ENCODE data around the gene PPM1F. TPM values are rescaled to one million over a fixed set of nuclear protein-coding genes. Genes with fewer than 3 reads are reported as not detected.

Gene PPM1F
- total and polyA plus RNA-seq, 5 experiments from 2014 or later = 8.3 to 25.1 (median 9.9) TPM

- Mint-ChIP-seq H3K4me3 (no peak overlapping the region), H3K27me3 (no peaks in the 10 kb centered on the region), H3K4me1 (peaks cover 0 to 2% (median 0%) of the 10 kb centered on the region in 4 donors), H3K9me3 (no peaks in the 10 kb centered on the region), H3K27ac (no peak overlapping the region), H3K36me3 (peaks cover 0 to 53% (median 5%) of the 10 kb centered on the region in 3 donors)
- ATAC-seq (no peak), DNase-seq (no peak)
- POLR2A ChIA-PET = interaction anchor here (1.2 to 1.3 kb wide), 2 partner anchors 8 to 11 kb away, joined by 4 to 5 read pairs; partner anchors contain the start of gene PPM1F
These were observed 10.6 kb upstream of the PPM1F start for GRCh38 chr22:21963286-21963685.

- no peak for DNase-seq
- no peaks in the 10 kb centered on the region for H3K9me3 Mint-ChIP-seq
- POLR2A ChIA-PET = interaction anchor here (1.2 to 1.3 kb wide), 2 partner anchors 8 to 10 kb away, joined by 4 to 5 read pairs; partner anchors contain the start of gene PPM1F
- no peak overlapping the region for H3K4me3 Mint-ChIP-seq
- peaks cover 0 to 50% (median 2%) of the 10 kb centered on the region in 3 donors for H3K36me3 Mint-ChIP-seq
- ATAC-seq = no peak
- no peaks in the 10 kb centered on the region for H3K27me3 Mint-ChIP-seq
- H3K27ac Mint-ChIP-seq = no peak overlapping the region
- peaks cover 0 to 2% (median 0%) of the 10 kb centered on the region in 4 donors for H3K4me1 Mint-ChIP-seq
These were observed 10.0 kb upstream of the PPM1F start for GRCh38 chr22:21962655-21962949.

DNA sequence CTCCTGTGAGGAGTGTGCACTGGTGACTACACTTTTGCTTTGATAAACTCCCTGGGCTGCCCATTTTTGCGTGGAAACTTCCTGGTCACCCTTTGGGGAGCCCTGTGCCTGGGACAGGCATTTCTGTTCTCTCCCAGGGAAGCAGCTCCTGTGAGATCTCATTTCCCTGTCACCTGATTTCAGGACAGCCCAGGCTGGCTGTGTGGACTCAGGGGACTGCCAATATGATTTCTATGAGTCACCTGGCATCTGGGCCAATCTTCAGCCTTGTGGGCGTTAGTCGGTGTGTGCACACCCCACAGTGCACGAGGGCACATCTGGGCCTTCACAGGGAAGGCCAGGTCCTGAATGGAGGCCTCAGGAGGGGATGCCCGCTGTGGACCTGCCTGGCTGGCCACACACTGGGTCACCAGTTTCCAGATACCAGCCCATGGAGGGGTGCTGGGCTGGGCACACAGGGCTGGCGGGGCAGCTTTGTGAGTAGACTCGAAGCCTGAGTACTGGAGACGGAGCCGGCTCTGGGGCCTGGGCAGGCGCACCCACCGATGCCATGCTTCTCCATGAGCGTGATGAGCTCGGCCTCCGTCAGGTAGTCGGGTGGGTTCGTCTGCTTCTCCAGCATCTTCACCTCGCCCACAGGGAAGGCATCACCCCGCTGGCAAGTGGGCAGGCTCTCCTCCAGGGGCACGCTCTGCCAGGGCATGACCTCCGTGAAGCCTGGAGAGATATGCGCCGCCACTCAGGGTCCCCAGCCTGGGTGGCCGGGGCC, 9.4 kb upstream of the PPM1F start:
- no peaks in the 10 kb centered on the region for H3K27me3 Mint-ChIP-seq
- H3K9me3 Mint-ChIP-seq = no peaks in the 10 kb centered on the region
- no peak overlapping the region for H3K4me3 Mint-ChIP-seq
- H3K27ac Mint-ChIP-seq = no peak overlapping the region
- H3K36me3 Mint-ChIP-seq = peaks cover 0 to 45% (median 2%) of the 10 kb centered on the region in 3 donors
- DNase-seq = no peak
- POLR2A ChIA-PET = interaction anchor here (1.2 to 1.3 kb wide), 2 partner anchors 9 kb away, joined by 4 to 5 read pairs; partner anchors contain the start of gene PPM1F
- no peak for ATAC-seq
- peaks cover 0 to 2% (median 0%) of the 10 kb centered on the region in 4 donors for H3K4me1 Mint-ChIP-seq

DNA sequence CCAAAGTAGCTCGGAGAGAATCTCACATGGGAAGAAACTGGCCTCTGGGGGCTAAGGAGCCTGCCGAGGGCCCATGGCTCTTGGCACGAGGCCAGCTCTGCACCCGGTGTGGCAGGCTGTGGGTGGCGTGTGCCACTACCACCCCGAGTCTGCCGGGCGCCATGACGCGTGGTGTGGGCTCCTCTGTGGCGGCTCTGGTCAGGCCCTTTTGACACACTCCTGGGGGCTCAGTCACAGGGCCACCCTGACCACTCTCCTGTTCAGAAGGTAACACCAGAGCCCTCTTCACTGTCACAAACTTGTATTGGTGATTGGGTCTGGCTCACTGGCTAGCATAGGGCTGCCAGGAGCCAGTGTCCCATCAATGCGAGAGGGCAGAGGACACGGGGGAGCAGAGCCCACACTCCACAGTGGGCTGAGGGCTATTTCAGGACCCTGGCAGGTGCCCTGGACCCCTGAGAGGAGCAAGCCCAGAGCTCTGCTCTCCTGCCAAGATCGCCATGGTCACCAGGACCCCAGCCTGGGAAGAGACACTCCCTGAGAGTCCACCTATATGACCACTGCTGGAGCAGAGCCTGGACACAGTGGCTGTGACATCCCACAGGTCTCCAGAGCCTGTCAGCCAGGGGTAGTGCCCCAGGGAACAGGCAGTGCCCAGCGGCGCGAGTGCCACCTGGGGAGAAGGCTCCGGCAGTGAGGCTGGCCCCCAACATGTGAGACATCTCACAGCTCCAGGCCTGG, 8.6 kb upstream of the PPM1F start:
- Mint-ChIP-seq H3K4me1 (peaks cover 0 to 2% (median 0%) of the 10 kb centered on the region in 4 donors), H3K27me3 (no peaks in the 10 kb centered on the region), H3K9me3 (no peaks in the 10 kb centered on the region), H3K27ac (no peak overlapping the region), H3K4me3 (no peak overlapping the region), H3K36me3 (peaks cover 0 to 37% (median 2%) of the 10 kb centered on the region in 3 donors)
- POLR2A ChIA-PET = no interaction called here
- ATAC-seq (no peak), DNase-seq (no peak)

- no peak for DNase-seq
- Mint-ChIP-seq H3K9me3 (no peaks in the 10 kb centered on the region), H3K27ac (peak overlapping the region in 2 of 10 donors; percentile 25 to 53), H3K4me1 (peaks cover 0 to 2% (median 0%) of the 10 kb centered on the region in 4 donors), H3K27me3 (no peaks in the 10 kb centered on the region), H3K36me3 (peaks cover 0 to 32% (median 2%) of the 10 kb centered on the region in 3 donors), H3K4me3 (no peak overlapping the region)
- no peak for ATAC-seq
- POLR2A ChIA-PET = no interaction called here
These were observed 7.8 kb upstream of the PPM1F start for GRCh38 chr22:21960200-21961126.

GRCh38 chr22:21959274-21960074, 6.8 kb upstream of the PPM1F start:
- H3K27ac Mint-ChIP-seq = peak overlapping the region in 1 of 10 donors; percentile 29
- H3K4me3 Mint-ChIP-seq = no peak overlapping the region
- H3K27me3 Mint-ChIP-seq = no peaks in the 10 kb centered on the region
- peaks cover 0 to 2% (median 0%) of the 10 kb centered on the region in 4 donors for H3K4me1 Mint-ChIP-seq
- H3K9me3 Mint-ChIP-seq = no peaks in the 10 kb centered on the region
- DNase-seq = no peak
- H3K36me3 Mint-ChIP-seq = peaks cover 0 to 28% (median 0%) of the 10 kb centered on the region in 3 donors
- POLR2A ChIA-PET = no interaction called here
- ATAC-seq = no peak

GRCh38 chr22:21958360-21959273, 6.0 kb upstream of the PPM1F start:
- no peaks in the 10 kb centered on the region for H3K27me3 Mint-ChIP-seq
- no peaks in the 10 kb centered on the region for H3K9me3 Mint-ChIP-seq
- no peak overlapping the region for H3K4me3 Mint-ChIP-seq
- H3K36me3 Mint-ChIP-seq = peaks cover 0 to 22% (median 0%) of the 10 kb centered on the region in 3 donors
- POLR2A ChIA-PET = no interaction called here
- peak overlapping the region in 3 of 10 donors; percentile 14 to 83 (median 50) for H3K27ac Mint-ChIP-seq
- ATAC-seq = no peak
- no peak for DNase-seq
- H3K4me1 Mint-ChIP-seq = peaks cover 0 to 1% (median 0%) of the 10 kb centered on the region in 4 donors

DNA sequence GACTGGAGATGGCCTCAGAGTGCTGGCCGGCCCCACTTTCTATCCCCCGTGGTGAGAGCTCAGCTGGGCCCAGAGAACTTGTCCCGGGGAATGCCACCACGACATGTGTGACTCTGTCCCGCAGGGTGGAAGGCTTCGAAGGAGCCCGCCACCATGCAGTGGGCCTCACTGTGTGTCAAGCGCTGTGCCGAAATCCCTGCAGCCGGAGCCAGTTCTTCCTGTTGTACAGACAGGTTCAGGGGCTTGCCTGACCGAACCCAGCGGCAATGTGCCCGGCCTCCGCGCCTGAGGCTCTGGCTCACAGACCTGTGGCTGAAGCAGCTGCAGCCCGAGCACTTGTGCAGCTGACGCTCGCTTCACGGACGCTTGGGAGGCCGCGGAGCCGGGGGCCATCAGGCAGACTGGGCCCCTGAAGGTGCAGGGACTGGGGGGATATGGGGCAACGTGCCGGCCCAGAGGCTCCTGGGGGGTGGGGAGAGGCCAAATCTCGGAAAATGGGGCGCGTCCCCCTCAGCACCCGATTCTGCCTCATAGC, 650 bp downstream of the PPM1F start:
- POLR2A ChIA-PET = interaction anchor here (1.5 to 2.2 kb wide), 3 partner anchors 11 to 14 kb away, joined by 4 to 16 read pairs (median 7); no protein-coding TSS in a partner anchor
- Mint-ChIP-seq H3K36me3 (no peaks in the 10 kb centered on the region), H3K4me1 (peaks cover 14 to 43% (median 30%) of the 10 kb centered on the region in 4 donors), H3K9me3 (no peaks in the 10 kb centered on the region), H3K27me3 (no peaks in the 10 kb centered on the region), H3K27ac (peak overlapping the region in 9 of 10 donors; percentile 37 to 91 (median 69)), H3K4me3 (peak overlapping the region; percentile 78 to 92 (median 86))
- peak in 6 of 10 donors; percentile 2 to 32 (median 27) for DNase-seq
- ATAC-seq = peak; percentile 18 to 35

- POLR2A ChIA-PET = interaction anchor here (1.2 kb wide), 1 partner anchor 13 kb away, joined by 6 read pairs; no protein-coding TSS in a partner anchor
- Mint-ChIP-seq H3K4me3 (peak overlapping the region; percentile 56 to 92 (median 77)), H3K27me3 (no peaks in the 10 kb centered on the region), H3K36me3 (peaks cover 0 to 2% (median 0%) of the 10 kb centered on the region in 3 donors), H3K4me1 (peaks cover 18 to 44% (median 31%) of the 10 kb centered on the region in 4 donors), H3K9me3 (no peaks in the 10 kb centered on the region), H3K27ac (peak overlapping the region in 2 of 10 donors; percentile 21 to 55)
- ATAC-seq (no peak), DNase-seq (no peak)
These were observed 1.6 kb downstream of the PPM1F start for GRCh38 chr22:21951062-21951461.

DNA sequence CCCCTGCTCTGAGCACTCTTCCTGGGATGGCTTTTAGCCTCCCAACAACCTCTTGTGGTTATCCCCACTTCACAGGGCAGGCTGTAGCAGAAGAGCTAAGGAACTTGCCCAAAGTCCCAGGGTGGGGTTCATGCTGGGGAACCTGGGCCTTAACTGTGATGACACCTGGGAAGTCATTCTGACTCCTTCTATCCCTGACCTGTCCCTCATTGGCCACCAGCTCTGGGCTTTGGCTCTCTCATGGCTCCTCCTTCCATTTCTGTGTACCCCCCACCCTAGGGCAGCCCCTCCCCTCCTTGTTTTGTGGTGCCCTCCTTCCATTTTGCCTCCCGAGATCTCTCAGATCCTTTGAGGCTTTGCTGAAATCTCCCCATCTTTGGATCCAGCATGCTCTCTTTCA, 2.7 kb downstream of the PPM1F start:
- Mint-ChIP-seq H3K27me3 (no peaks in the 10 kb centered on the region), H3K4me1 (peaks cover 18 to 44% (median 31%) of the 10 kb centered on the region in 4 donors), H3K4me3 (no peak overlapping the region), H3K27ac (no peak overlapping the region), H3K36me3 (peaks cover 0 to 5% (median 2%) of the 10 kb centered on the region in 3 donors), H3K9me3 (no peaks in the 10 kb centered on the region)
- no peak for DNase-seq
- ATAC-seq = no peak
- POLR2A ChIA-PET = interaction anchor here (1.2 kb wide), 1 partner anchor 12 kb away, joined by 6 read pairs; no protein-coding TSS in a partner anchor
